H9 (cell line): Measurements from ENCODE around the gene SCAF1. TPM values are rescaled to one million over a fixed set of nuclear protein-coding genes. Genes with fewer than 3 reads are reported as not detected.

Experiments
- DNase-seq: peaks from one replicate; pipeline ENCODE4 v3.0.0-alpha.2; 2017
- H2AFZ ChIP-seq: one replicate; pipeline ENCODE4 v1.6.1; 2013; ENCODE audit warnings: mild to moderate bottlenecking, low read length, control low read depth, moderate library complexity
- H2AK5ac ChIP-seq: 2 replicates; pipeline ENCODE4 v1.6.1; 2013; ENCODE audit warnings: low read length, control low read depth, mixed read lengths; ENCODE audit not compliant: insufficient read length
- H2BK120ac ChIP-seq: one replicate; pipeline ENCODE4 v1.6.1; 2013; ENCODE audit warnings: low read depth, mild to moderate bottlenecking, low read length, control low read depth, inconsistent platforms; ENCODE audit not compliant: poor library complexity, severe bottlenecking
- H2BK12ac ChIP-seq: 2 replicates; pipeline ENCODE4 v1.6.1; 2013; ENCODE audit warnings: low read length, control low read depth, mixed read lengths, low read depth; ENCODE audit not compliant: insufficient read length
- H2BK15ac ChIP-seq: 2 replicates; pipeline ENCODE4 v1.6.1; 2013; ENCODE audit warnings: low read depth, low read length, control low read depth
- H2BK20ac ChIP-seq: one replicate; pipeline ENCODE4 v1.6.1; 2013; ENCODE audit warnings: low read depth, mild to moderate bottlenecking, low read length, control low read depth, inconsistent platforms; ENCODE audit not compliant: poor library complexity, severe bottlenecking
- H2BK5ac ChIP-seq: 2 replicates; pipeline ENCODE4 v1.6.1; 2013; ENCODE audit warnings: low read length, control low read depth, mixed read lengths; ENCODE audit not compliant: insufficient read length
- H3K14ac ChIP-seq: 2 replicates; pipeline ENCODE4 v1.6.1; 2013; ENCODE audit warnings: low read length, control low read depth; ENCODE audit not compliant: insufficient read depth
- H3K18ac ChIP-seq: 2 replicates; pipeline ENCODE4 v1.6.1; 2013; ENCODE audit warnings: low read depth, mild to moderate bottlenecking, mixed read lengths, low read length, control low read depth; ENCODE audit not compliant: insufficient read length
- H3K23ac ChIP-seq: 2 replicates; pipeline ENCODE4 v1.6.1; 2013; ENCODE audit warnings: low read length, control low read depth, mixed read lengths, low read depth; ENCODE audit not compliant: insufficient read length
- H3K23me2 ChIP-seq: 2 replicates; pipeline ENCODE4 v1.6.1; 2013; ENCODE audit warnings: low read depth, mild to moderate bottlenecking, mixed read lengths, low read length, control low read depth; ENCODE audit not compliant: insufficient read length, poor library complexity, severe bottlenecking
- H3K27ac ChIP-seq: 2 replicates; pipeline ENCODE4 v1.5.1; 2013; ENCODE audit warnings: low read length, control low read depth, mixed read lengths, low read depth; ENCODE audit not compliant: insufficient read length
- H3K27me3 ChIP-seq: 2 replicates; pipeline ENCODE4 v1.6.1; 2013; ENCODE audit warnings: low read length, control low read depth, inconsistent platforms; ENCODE audit not compliant: insufficient read depth
- H3K4ac ChIP-seq: 2 replicates; pipeline ENCODE4 v1.6.1; 2013; ENCODE audit warnings: low read depth, mild to moderate bottlenecking, control low read depth, inconsistent platforms, low read length, moderate library complexity
- H3K4me1 ChIP-seq: 2 replicates; pipeline ENCODE4 v1.6.1; 2013; ENCODE audit warnings: low read length, control low read depth, inconsistent platforms; ENCODE audit not compliant: insufficient read depth
- H3K4me2 ChIP-seq: 2 replicates; pipeline ENCODE4 v1.6.1; 2013; ENCODE audit warnings: low read length, control low read depth, mixed read lengths; ENCODE audit not compliant: insufficient read length, insufficient read depth
- H3K56ac ChIP-seq: 2 replicates; pipeline ENCODE4 v1.6.1; 2013; ENCODE audit warnings: low read depth, mild to moderate bottlenecking, mixed read lengths, low read length, control low read depth; ENCODE audit not compliant: insufficient read length
- H3K79me1 ChIP-seq: 2 replicates; pipeline ENCODE4 v1.6.1; 2013; ENCODE audit warnings: low read depth, mild to moderate bottlenecking, moderate library complexity, low read length, control low read depth, inconsistent platforms; ENCODE audit not compliant: insufficient read depth, poor library complexity, severe bottlenecking
- H3K79me2 ChIP-seq: 2 replicates; pipeline ENCODE4 v1.6.1; 2013; ENCODE audit warnings: low read length, control low read depth, inconsistent platforms; ENCODE audit not compliant: insufficient read depth
- H3K9ac ChIP-seq: 2 replicates; pipeline ENCODE4 v1.6.1; 2013; ENCODE audit warnings: low read length, control low read depth, mixed read lengths; ENCODE audit not compliant: insufficient read length; ENCODE audit errors: extremely low read depth
- H3K9me3 ChIP-seq: one replicate; pipeline ENCODE4 v1.6.1; 2013; ENCODE audit warnings: low read depth, low read length, inconsistent platforms; ENCODE audit not compliant: control insufficient read depth
- H3T11ph ChIP-seq: one replicate; pipeline ENCODE4 v1.6.1; 2013; ENCODE audit warnings: mild to moderate bottlenecking, low read length, control low read depth, inconsistent platforms
- H4K20me1 ChIP-seq: one replicate; pipeline ENCODE4 v1.6.1; 2013; ENCODE audit not compliant: control insufficient read depth, insufficient read length, insufficient read depth
- H4K5ac ChIP-seq: 2 replicates; pipeline ENCODE4 v1.6.1; 2013; ENCODE audit warnings: low read depth, mild to moderate bottlenecking, mixed read lengths, low read length, control low read depth; ENCODE audit not compliant: insufficient read length
- H4K8ac ChIP-seq: replicated peaks from 2 replicates; pipeline ENCODE4 v1.6.1; 2013; ENCODE audit warnings: low read length, control low read depth, mixed read lengths, low read depth; ENCODE audit not compliant: insufficient read length
- H4K91ac ChIP-seq: 2 replicates; pipeline ENCODE4 v1.6.1; 2013; ENCODE audit warnings: low read depth, mild to moderate bottlenecking, moderate library complexity, mixed read lengths, low read length, control low read depth; ENCODE audit not compliant: insufficient read length
- H3K27ac Mint-ChIP-seq, 3 experiments: 2 replicates in 2 of 3; 3 replicates in 1 of 3; pipeline ENCODE4 v1.8.0; 2020 to 2021; ENCODE audit warnings: mixed read lengths in 3 of 3, mild to moderate bottlenecking in 1 of 3, moderate library complexity in 1 of 3
- H3K27me3 Mint-ChIP-seq: 2 replicates; pipeline ENCODE4 v1.8.0; 2021; ENCODE audit warnings: low read depth, mild to moderate bottlenecking, moderate library complexity, mixed read lengths
- H3K36me3 Mint-ChIP-seq, 3 experiments: 2 replicates in 2 of 3; 3 replicates in 1 of 3; pipeline ENCODE4 v1.8.0; 2020 to 2021; ENCODE audit warnings: low read depth in 3 of 3, mixed read lengths in 3 of 3; ENCODE audit not compliant: insufficient read depth in 1 of 3
- H3K4me1 Mint-ChIP-seq, 2 experiments: 2 replicates each; pipeline ENCODE4 v1.8.0; 2020; ENCODE audit warnings: mixed read lengths in 2 of 2
- H3K4me3 Mint-ChIP-seq, 2 experiments: 2 replicates in 1 of 2; 3 replicates in 1 of 2; pipeline ENCODE4 v1.8.0; 2020 to 2021; ENCODE audit warnings: mild to moderate bottlenecking in 2 of 2, mixed read lengths in 2 of 2, moderate library complexity in 1 of 2
- H3K9me3 Mint-ChIP-seq, 2 experiments: 2 replicates in 1 of 2; 3 replicates in 1 of 2; pipeline ENCODE4 v1.8.0; 2020; ENCODE audit warnings: mild to moderate bottlenecking in 2 of 2, mixed read lengths in 2 of 2, moderate library complexity in 1 of 2
- WGBS: extraction: QIAGEN DNeasy Blood & Tissue Kit; methylation state at CpG from one replicate; pipeline ENCODE4 v1.1.7; 2013; ENCODE audit warnings: missing lambda C conversion rate, low lambda C conversion rate, mixed read lengths; ENCODE audit not compliant: insufficient read length; ENCODE audit errors: extremely low coverage; 5-methylcytosine and 5-hydroxymethylcytosine counted together
- total RNA-seq: library from RNA; stranded (reverse); gene quantifications from 2 replicates; pipeline ENCODE4 v1.2.1, GENCODE V29; 2021
- TF ChIP-seq, protein P1 (sequence below): fragments of 200-600 bp; sonication (generic); conservative IDR thresholded peaks from 3 replicates; pipeline ENCODE4 v1.8.0; 2021; ENCODE audit warnings: antibody characterized with exemption, mild to moderate bottlenecking

The SCAF1 gene
- total RNA-seq, 1 experiment from 2014 or later = 85.3 TPM

DNA sequence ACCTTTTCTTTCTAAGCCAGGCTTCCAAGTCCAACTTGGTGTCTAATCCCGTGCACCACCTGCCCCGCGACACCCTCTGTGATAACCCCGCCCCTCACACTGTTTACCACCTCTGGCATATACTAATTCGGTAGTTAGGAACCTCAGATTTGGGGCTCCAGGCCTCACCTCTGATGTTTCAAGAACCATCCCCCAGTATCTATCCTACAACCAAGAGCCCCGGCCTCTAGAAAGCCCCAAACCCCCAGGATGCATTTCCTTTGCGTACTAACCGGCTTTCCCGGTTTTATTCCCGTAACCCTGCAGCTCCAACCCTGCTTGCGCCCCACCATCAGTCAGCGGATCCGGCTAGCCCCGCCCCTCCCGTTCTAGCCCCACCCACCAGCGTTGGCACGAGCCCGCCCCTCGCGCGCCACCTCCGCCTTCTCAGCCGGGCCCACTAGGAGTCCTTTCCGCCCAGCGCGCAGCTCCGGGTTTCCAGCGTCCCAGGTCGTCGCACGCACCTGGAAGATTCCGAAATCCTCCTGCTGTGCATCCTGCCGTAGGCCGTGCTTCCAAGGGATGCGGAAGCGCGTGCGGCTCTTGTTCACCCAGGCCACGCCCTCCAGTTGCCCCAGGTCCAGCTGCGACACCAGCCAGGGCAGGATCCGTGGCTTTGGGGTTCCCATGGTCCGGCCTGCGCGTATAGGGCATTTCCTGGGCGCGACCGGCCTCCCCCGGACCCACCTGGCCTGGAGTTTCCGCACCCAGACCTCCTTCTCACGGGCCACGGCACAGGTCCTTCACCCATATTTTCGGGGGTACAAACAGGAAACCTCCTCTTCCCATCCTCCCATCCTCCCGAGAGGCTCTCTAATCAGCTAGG lies 22.4 kb downstream of the SCAF1 start:
- Histone ChIP-seq H3K4me1 (no peaks in the 10 kb centered on the region), H2BK15ac (no peak overlapping the region), H3K18ac (peak overlapping the region; percentile 45), H3K56ac (no peak overlapping the region), H2BK12ac (no peak overlapping the region), H3K79me1 (peaks cover 11% of the 10 kb centered on the region), H3K79me2 (peaks cover 5% of the 10 kb centered on the region; the same call in 1 of the 2 replicates), H3K27ac (peak overlapping the region; percentile 54), H4K5ac (no peak overlapping the region), H3K23me2 (peaks cover 18% of the 10 kb centered on the region), H3K27me3 (no peaks in the 10 kb centered on the region), H3T11ph (no peak overlapping the region), H3K4ac (no peak overlapping the region; the same call in 1 of the 2 replicates), H3K14ac (peak overlapping the region; percentile 74), H3K9me3 (no peaks in the 10 kb centered on the region), H4K20me1 (no peaks in the 10 kb centered on the region), H2BK120ac (no peak overlapping the region), H2BK5ac (no peak overlapping the region), H3K23ac (peak overlapping the region; percentile 9), H4K91ac (no peak overlapping the region), H2AK5ac (no peak overlapping the region), H2AFZ (no peak overlapping the region), H3K9ac (peak overlapping the region; percentile 88), H3K4me2 (peak overlapping the region; percentile 99), H4K8ac (no peak overlapping the region), H2BK20ac (no peak overlapping the region)
- H3K4me1 Mint-ChIP-seq = peaks cover 12 to 34% of the 10 kb centered on the region in 2 experiments
- peaks cover 3% of the 10 kb centered on the region for H3K27me3 Mint-ChIP-seq
- peaks cover 41 to 61% (median 59%) of the 10 kb centered on the region in 3 experiments for H3K36me3 Mint-ChIP-seq
- no CpG with 5 or more reads among the region's 53 CpGs for WGBS
- peak overlapping the region; percentile 99 to 100 for H3K4me3 Mint-ChIP-seq
- peak; percentile 96 for DNase-seq
- TF ChIP-seq, protein P1, sequence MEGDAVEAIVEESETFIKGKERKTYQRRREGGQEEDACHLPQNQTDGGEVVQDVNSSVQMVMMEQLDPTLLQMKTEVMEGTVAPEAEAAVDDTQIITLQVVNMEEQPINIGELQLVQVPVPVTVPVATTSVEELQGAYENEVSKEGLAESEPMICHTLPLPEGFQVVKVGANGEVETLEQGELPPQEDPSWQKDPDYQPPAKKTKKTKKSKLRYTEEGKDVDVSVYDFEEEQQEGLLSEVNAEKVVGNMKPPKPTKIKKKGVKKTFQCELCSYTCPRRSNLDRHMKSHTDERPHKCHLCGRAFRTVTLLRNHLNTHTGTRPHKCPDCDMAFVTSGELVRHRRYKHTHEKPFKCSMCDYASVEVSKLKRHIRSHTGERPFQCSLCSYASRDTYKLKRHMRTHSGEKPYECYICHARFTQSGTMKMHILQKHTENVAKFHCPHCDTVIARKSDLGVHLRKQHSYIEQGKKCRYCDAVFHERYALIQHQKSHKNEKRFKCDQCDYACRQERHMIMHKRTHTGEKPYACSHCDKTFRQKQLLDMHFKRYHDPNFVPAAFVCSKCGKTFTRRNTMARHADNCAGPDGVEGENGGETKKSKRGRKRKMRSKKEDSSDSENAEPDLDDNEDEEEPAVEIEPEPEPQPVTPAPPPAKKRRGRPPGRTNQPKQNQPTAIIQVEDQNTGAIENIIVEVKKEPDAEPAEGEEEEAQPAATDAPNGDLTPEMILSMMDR = peak; percentile 14; the same call in 2 of the 3 replicates
- H3K9me3 Mint-ChIP-seq = peaks cover 7 to 8% of the 10 kb centered on the region in 2 experiments
- peak overlapping the region; percentile 96 to 99 (median 96) for H3K27ac Mint-ChIP-seq
